K562 (cell line): Measurements from ENCODE around the gene ANTKMT. TPM values are rescaled to one million over a fixed set of nuclear protein-coding genes. Genes with fewer than 3 reads are reported as not detected.

Source experiments
- ATAC-seq: fragments of 200-7000 bp; cut with Tn5 transposase; 3 replicates; pipeline ENCODE4 v1.9.1; 2020; ENCODE audit warnings: moderate library complexity
- BruUV-seq: library from RNA; stranded (reverse); fragments of 400-500 nt; replicated peaks from 2 replicates; lab custom pipeline; 2021; lab: Mats Ljungman, UMichigan
- CTCF ChIA-PET: fragments of 300-600 bp; formaldehyde crosslinking; extraction: SDS; loops from one replicate; lab custom pipeline; 2021; ENCODE audit warnings: low intra/inter-chr PET ratio; lab: Yijun Ruan, JAX
- POLR2A ChIA-PET: fragments of 300-600, 350-650 bp; sonication (Branson Sonifier 250); formaldehyde crosslinking; extraction: SDS; loops from one replicate; lab custom pipeline; 2021; ENCODE audit warnings: antibody characterized with exemption, inconsistent platforms; lab: Yijun Ruan, JAX
- DNase-seq, 4 experiments: peaks; one replicate each; pipeline versions ENCODE4 v3.0.0 to v3.0.0-alpha.2; 2011 to 2018; ENCODE audit warnings: low spot score in 3 of 4, mixed read lengths in 3 of 4; ENCODE audit errors: extremely low read depth in 1 of 4
- FAIRE-seq: peaks from 2 replicates; lab custom pipeline; 2011; peaks lifted over from hg19 to GRCh38; lab: Jason Lieb, UNC
- H2AFZ ChIP-seq: 2 replicates; pipeline ENCODE4 v1.6.0; 2011; ENCODE audit warnings: low read depth, low read length, control low read depth, inconsistent platforms
- H3K27ac ChIP-seq: fragments of 200-600 bp; 3 replicates; pipeline ENCODE4 v1.8.0; 2011; ENCODE audit warnings: low read depth, mild to moderate bottlenecking, control low read depth, inconsistent platforms, low read length, moderate library complexity, mixed read lengths; ENCODE audit errors: extremely low read depth
- H3K27me3 ChIP-seq, 2 experiments: fragments of 300-600 bp in 1 of 2; 2 replicates in 1 of 2; 3 replicates in 1 of 2; pipeline versions ENCODE4 v1.6.0 to v1.8.0; 2011; ENCODE audit warnings: inconsistent platforms in 2 of 2, low read length in 2 of 2, mild to moderate bottlenecking in 1 of 2, mixed read lengths in 1 of 2, moderate library complexity in 1 of 2; ENCODE audit not compliant: control insufficient read depth in 2 of 2, insufficient read depth in 2 of 2
- H3K36me3 ChIP-seq: fragments of 300-600 bp; 3 replicates; pipeline ENCODE4 v1.8.0; 2011; ENCODE audit warnings: mild to moderate bottlenecking, low read length, inconsistent platforms; ENCODE audit not compliant: control insufficient read depth, insufficient read depth
- H3K4me1 ChIP-seq, 2 experiments: fragments of 200-600 bp in 1 of 2; replicated peaks in 1 of 2; 2 replicates in 1 of 2; 3 replicates in 1 of 2; pipeline versions ENCODE4 v1.5.1 to v1.8.0; 2011; ENCODE audit warnings: inconsistent platforms in 2 of 2, low read length in 2 of 2, mild to moderate bottlenecking in 1 of 2, mixed read lengths in 1 of 2, moderate library complexity in 1 of 2; ENCODE audit not compliant: control insufficient read depth in 2 of 2, insufficient read depth in 2 of 2
- H3K4me2 ChIP-seq: 2 replicates; pipeline ENCODE4 v1.6.1; 2011; ENCODE audit warnings: low read length, control low read depth, inconsistent platforms, mixed read lengths; ENCODE audit not compliant: insufficient read depth
- H3K4me3 ChIP-seq: fragments of 200-600 bp; sonication (generic), shearing (Covaris generic); 2 replicates; pipeline ENCODE4 v1.5.1; 2016; ENCODE audit warnings: control low read depth, inconsistent platforms
- H3K79me2 ChIP-seq: fragments of 200-600 bp; 3 replicates; pipeline ENCODE4 v1.8.0; 2011; ENCODE audit warnings: low read length, inconsistent platforms; ENCODE audit not compliant: control insufficient read depth, insufficient read depth
- H3K9ac ChIP-seq, 2 experiments: 2 replicates each; pipeline versions ENCODE4 v1.6.0 to v1.6.1; 2011; ENCODE audit warnings: low read depth in 2 of 2, low read length in 2 of 2, control low read depth in 1 of 2, inconsistent platforms in 1 of 2, mild to moderate bottlenecking in 1 of 2, mixed read lengths in 1 of 2; ENCODE audit not compliant: insufficient read depth in 1 of 2
- H3K9me1 ChIP-seq: one replicate; pipeline ENCODE4 v1.6.0; 2011; ENCODE audit warnings: inconsistent platforms, mild to moderate bottlenecking, low read length, moderate library complexity; ENCODE audit not compliant: control insufficient read depth, insufficient read depth
- H3K9me3 ChIP-seq: replicated peaks from 2 replicates; pipeline ENCODE4 v1.5.1; 2011; ENCODE audit warnings: low read depth, low read length, inconsistent platforms; ENCODE audit not compliant: control insufficient read depth, insufficient read depth
- H4K20me1 ChIP-seq: replicated peaks from 2 replicates; pipeline ENCODE4 v1.6.1; 2011; ENCODE audit warnings: low read length, inconsistent platforms, mixed read lengths; ENCODE audit not compliant: control insufficient read depth, insufficient read depth
- BRD4 ChIP-seq: fragments of 200-600 bp; sonication (generic); IDR thresholded peaks from 2 replicates; pipeline ENCODE4 v1.6.1; 2017; ENCODE audit warnings: inconsistent platforms
- CBFA2T3 ChIP-seq: fragments of 450-650 bp; IDR thresholded peaks from 2 replicates; pipeline ENCODE4 v1.6.1; 2017
- DPF2 ChIP-seq: fragments of 450-650 bp; IDR thresholded peaks from 2 replicates; pipeline ENCODE4 v1.6.1; 2016
- GTF2A2 ChIP-seq: IDR thresholded peaks from 2 replicates; pipeline ENCODE4 v1.6.1; 2016; ENCODE audit warnings: mild to moderate bottlenecking, missing genetic modification characterization, missing compliant biosample characterization
- MAFG ChIP-seq: fragments of 450-650 bp; conservative IDR thresholded peaks from 2 replicates; pipeline ENCODE4 v1.6.1; 2016; ENCODE audit warnings: missing genetic modification characterization, missing compliant biosample characterization
- PHF21A ChIP-seq: fragments of 450-650 bp; IDR thresholded peaks from 2 replicates; pipeline ENCODE4 v1.6.1; 2017; ENCODE audit warnings: low read depth, borderline replicate concordance
- ZNF316 ChIP-seq: fragments of 450-650 bp; IDR thresholded peaks from 2 replicates; pipeline ENCODE4 v1.6.1; 2016
- WGBS: fragments of 100-300 bp; shearing (Covaris generic); methylation state at CpG from one replicate; pipeline ENCODE4 v1.1.6; 2016; ENCODE audit warnings: low coverage, mixed read lengths; ENCODE audit not compliant: insufficient coverage; ENCODE audit errors: missing lambda C conversion rate; 5-methylcytosine and 5-hydroxymethylcytosine counted together
- in situ Hi-C: fragments of 300-500 bp; cut with MboI; formaldehyde crosslinking; loops from 4 replicates; pipeline ENCODE4 v1.15.0; 2018; ENCODE audit warnings: inconsistent platforms, mixed read lengths
- intact Hi-C: fragments of 100-400 bp; cut with micrococcal nuclease; formaldehyde crosslinking; loops from 2 replicates; pipeline ENCODE4 v1.14.2; 2022
- polyA plus RNA-seq, 8 experiments: library from polyadenylated mRNA; depleted of rRNA in 4 of 8; stranded (reverse) in 5 of 8; unstranded in 3 of 8; fragments of >200 nt; fragmentation: Nextera tagmentation in 2 of 8; fragmentation: Illumina TruSeq in 1 of 8; extraction: Ambion mirVana in 2 of 8; extraction: Trizol in 1 of 8; gene quantifications; 2 replicates each; pipeline versions ENCODE4 v1.2.1 to v1.2.3, GENCODE V29; 2011 to 2014; ENCODE audit warnings: inconsistent platforms in 1 of 8, missing spikeins in 1 of 8
- total RNA-seq, 7 experiments: library from RNA; depleted of rRNA in 6 of 7; stranded (reverse); fragments of >200 nt in 6 of 7; fragmentation: Illumina TruSeq in 2 of 7; extraction: Trizol in 2 of 7; gene quantifications; 2 replicates each; pipeline versions ENCODE4 v1.2.1 to v1.2.3, GENCODE V29; 2011 to 2021; ENCODE audit warnings: low replicate concordance in 1 of 7
- TF ChIP-seq, protein P1 (sequence below): sonication (generic); formaldehyde crosslinking; IDR thresholded peaks from 2 replicates; pipeline ENCODE4 v1.8.1; 2023; ENCODE audit warnings: mild to moderate bottlenecking, missing genetic modification reagents
- TF ChIP-seq, protein P2 (sequence below): fragments of 450-650 bp; IDR thresholded peaks from 2 replicates; pipeline ENCODE4 v1.6.1; 2018; ENCODE audit not compliant: partially characterized antibody

Gene ANTKMT
- total and polyA plus RNA-seq, 9 of the 15 experiments (the other 6 are each of a cell fraction or from before 2014, with no cell fraction given): 0.58 to 217 (median 19.1) TPM

GRCh38 chr16:735982-736453, 15.1 kb downstream of the ANTKMT start:
- H3K4me2 ChIP-seq: no peak overlapping the region
- peaks cover 18 to 91% of the 10 kb centered on the region in 2 experiments for H3K4me1 ChIP-seq
- 62% methylated on average over 13 of the region's 13 CpGs for WGBS
- H3K9me1 ChIP-seq: peaks cover 6% of the 10 kb centered on the region
- H3K27me3 ChIP-seq: no peaks in the 10 kb centered on the region
- DNase-seq: no peak
- FAIRE-seq: peak; percentile 72
- ChIA-PET POLR2A (interaction anchor here (0.6 to 3.5 kb wide), 8 partner anchors 9 to 150 kb away, joined by 3 to 25 read pairs (median 4); partner anchors contain the start of genes ANTKMT, CCDC78 and HAGHL), CTCF (no interaction called here)
- ATAC-seq: no peak
- no TSS peak for BruUV-seq
- in situ Hi-C loops (no loop called here), intact Hi-C loops (no loop called here)
- H3K36me3 ChIP-seq: peaks cover 78% of the 10 kb centered on the region; the same call in 2 of the 3 replicates
- no peaks in the 10 kb centered on the region; the same call in 1 of the 2 replicates for H4K20me1 ChIP-seq
- H3K79me2 ChIP-seq: peaks cover 15% of the 10 kb centered on the region
- peak; percentile 71 for TF ChIP-seq MAFG (tag)
- TF ChIP-seq ZNF316: peak; percentile 55
- no peak for TF ChIP-seq BRD4
- TF ChIP-seq DPF2: 0 out of 2 replicates have a peak, but pooled peaks have one; percentile 22
- TF ChIP-seq, protein P1, sequence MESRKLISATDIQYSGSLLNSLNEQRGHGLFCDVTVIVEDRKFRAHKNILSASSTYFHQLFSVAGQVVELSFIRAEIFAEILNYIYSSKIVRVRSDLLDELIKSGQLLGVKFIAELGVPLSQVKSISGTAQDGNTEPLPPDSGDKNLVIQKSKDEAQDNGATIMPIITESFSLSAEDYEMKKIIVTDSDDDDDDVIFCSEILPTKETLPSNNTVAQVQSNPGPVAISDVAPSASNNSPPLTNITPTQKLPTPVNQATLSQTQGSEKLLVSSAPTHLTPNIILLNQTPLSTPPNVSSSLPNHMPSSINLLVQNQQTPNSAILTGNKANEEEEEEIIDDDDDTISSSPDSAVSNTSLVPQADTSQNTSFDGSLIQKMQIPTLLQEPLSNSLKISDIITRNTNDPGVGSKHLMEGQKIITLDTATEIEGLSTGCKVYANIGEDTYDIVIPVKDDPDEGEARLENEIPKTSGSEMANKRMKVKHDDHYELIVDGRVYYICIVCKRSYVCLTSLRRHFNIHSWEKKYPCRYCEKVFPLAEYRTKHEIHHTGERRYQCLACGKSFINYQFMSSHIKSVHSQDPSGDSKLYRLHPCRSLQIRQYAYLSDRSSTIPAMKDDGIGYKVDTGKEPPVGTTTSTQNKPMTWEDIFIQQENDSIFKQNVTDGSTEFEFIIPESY (CRISPR knock-in tag): peak; percentile 59; the same call in 1 of the 2 replicates
- 0 out of 2 replicates have a peak, but pooled peaks have one; percentile 8 for TF ChIP-seq CBFA2T3
- no peak for TF ChIP-seq GTF2A2 (tag)
- TF ChIP-seq, protein P2, sequence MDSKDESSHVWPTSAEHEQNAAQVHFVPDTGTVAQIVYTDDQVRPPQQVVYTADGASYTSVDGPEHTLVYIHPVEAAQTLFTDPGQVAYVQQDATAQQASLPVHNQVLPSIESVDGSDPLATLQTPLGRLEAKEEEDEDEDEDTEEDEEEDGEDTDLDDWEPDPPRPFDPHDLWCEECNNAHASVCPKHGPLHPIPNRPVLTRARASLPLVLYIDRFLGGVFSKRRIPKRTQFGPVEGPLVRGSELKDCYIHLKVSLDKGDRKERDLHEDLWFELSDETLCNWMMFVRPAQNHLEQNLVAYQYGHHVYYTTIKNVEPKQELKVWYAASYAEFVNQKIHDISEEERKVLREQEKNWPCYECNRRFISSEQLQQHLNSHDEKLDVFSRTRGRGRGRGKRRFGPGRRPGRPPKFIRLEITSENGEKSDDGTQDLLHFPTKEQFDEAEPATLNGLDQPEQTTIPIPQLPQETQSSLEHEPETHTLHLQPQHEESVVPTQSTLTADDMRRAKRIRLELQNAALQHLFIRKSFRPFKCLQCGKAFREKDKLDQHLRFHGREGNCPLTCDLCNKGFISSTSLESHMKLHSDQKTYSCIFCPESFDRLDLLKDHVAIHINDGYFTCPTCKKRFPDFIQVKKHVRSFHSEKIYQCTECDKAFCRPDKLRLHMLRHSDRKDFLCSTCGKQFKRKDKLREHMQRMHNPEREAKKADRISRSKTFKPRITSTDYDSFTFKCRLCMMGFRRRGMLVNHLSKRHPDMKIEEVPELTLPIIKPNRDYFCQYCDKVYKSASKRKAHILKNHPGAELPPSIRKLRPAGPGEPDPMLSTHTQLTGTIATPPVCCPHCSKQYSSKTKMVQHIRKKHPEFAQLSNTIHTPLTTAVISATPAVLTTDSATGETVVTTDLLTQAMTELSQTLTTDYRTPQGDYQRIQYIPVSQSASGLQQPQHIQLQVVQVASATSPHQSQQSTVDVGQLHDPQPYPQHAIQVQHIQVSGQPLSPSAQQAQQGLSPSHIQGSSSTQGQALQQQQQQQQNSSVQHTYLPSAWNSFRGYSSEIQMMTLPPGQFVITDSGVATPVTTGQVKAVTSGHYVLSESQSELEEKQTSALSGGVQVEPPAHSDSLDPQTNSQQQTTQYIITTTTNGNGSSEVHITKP: peak; percentile 24
- peak; percentile 57; the same call in 1 of the 2 replicates for TF ChIP-seq PHF21A
- TF ChIP-seq, all 486 proteins: peak for 7
- Histone ChIP-seq H2AFZ (no peak overlapping the region), H3K9me3 (no peaks in the 10 kb centered on the region), H3K27ac (peak overlapping the region; percentile 32; the same call in 2 of the 3 replicates), H3K9ac (peak overlapping the region in 1 of 2 experiments; percentile 89; a peak in 2 of 4 replicates), H3K4me3 (no peak overlapping the region)
